Nephron (organoid): ENCODE data around the gene POLD3.

ENCODE experiments used
- H3K27ac Mint-ChIP-seq, 3 experiments: 2 replicates each; pipeline ENCODE4 v1.8.0; 2020; ENCODE audit warnings: mixed read lengths in 3 of 3, mild to moderate bottlenecking in 2 of 3, moderate library complexity in 1 of 3
- H3K27me3 Mint-ChIP-seq: 2 replicates; pipeline ENCODE4 v1.8.0; 2021; ENCODE audit warnings: low read depth, mild to moderate bottlenecking, moderate library complexity, mixed read lengths
- H3K36me3 Mint-ChIP-seq: 2 replicates; pipeline ENCODE4 v1.8.0; 2020; ENCODE audit warnings: low read depth, mixed read lengths
- H3K4me1 Mint-ChIP-seq: 2 replicates; pipeline ENCODE4 v1.8.0; 2020; ENCODE audit warnings: mixed read lengths
- H3K4me3 Mint-ChIP-seq, 3 experiments: 2 replicates each; pipeline ENCODE4 v1.8.0; 2020; ENCODE audit warnings: mild to moderate bottlenecking in 3 of 3, mixed read lengths in 3 of 3, moderate library complexity in 2 of 3
- H3K9me3 Mint-ChIP-seq: 2 replicates; pipeline ENCODE4 v1.8.0; 2020; ENCODE audit warnings: mixed read lengths
- TF ChIP-seq, protein P1 (sequence below), 3 experiments: fragments of 200-600 bp; sonication (generic); IDR thresholded peaks; one replicate each; pipeline ENCODE4 v1.5.0; 2021; ENCODE audit warnings: antibody characterized with exemption in 3 of 3; ENCODE audit not compliant: unreplicated experiment in 3 of 3

POLD3 gene

DNA sequence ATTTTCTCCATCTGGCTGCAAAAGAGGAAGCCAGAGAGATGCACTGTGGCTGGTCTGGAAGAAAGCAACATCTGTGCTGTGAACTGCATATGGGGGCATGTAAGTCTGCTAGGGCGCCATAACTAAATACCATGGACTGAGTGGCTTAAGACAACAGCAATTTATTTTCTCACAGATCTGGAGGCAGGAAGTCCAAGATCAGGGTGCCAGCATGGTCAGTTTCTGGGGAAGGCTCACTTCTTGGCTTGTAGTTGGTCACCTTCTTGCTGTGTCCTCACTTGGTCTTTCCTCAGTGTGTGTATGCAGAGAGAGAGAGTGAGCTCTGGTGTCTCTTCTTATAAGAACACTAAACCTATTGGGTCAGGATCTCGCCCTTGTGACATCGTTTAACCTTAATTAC, 34.9 kb upstream of the POLD3 start:
- no peaks in the 10 kb centered on the region for H3K4me1 Mint-ChIP-seq
- no peak overlapping the region for H3K27ac Mint-ChIP-seq
- peaks cover 3% of the 10 kb centered on the region for H3K27me3 Mint-ChIP-seq

DNA sequence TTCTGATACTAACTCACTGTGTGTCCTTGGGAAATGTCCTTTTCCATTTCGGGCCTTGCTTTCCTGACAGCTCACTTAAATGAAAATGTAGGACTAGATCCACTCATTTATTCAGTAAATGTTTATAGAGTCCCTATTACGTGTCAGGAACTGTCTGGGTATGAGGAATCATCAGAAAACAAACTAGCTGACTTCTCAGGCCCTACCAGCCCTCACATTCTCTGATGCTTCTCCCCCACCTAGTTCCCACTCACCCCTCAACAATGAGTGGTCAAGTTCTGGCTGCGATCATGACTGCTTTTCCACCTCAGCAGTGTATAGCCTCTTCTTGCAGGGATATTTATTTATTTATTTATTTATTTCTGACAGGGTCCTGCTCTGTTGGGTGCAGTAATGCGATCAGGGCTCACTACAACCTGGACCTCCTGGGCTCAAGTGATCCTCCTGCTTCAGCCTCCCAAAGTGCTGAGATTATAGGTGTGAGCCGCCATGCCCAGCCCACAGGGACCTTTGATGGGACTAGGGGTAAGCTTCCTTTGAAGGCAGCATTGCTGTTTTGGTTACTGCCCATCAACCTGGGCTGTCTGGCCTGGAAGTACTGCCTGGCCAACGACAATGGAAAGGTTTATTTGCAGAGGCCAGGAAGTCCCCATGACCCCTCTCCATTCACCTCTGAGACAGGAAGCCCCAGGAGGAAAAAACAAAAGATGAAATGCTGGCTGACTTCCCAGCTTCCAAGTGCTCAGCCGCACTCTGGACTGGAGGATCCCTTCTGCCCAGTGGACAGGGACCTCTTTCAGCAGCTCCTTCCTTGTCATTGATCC, 33.1 kb upstream of the POLD3 start:
- Mint-ChIP-seq H3K4me3 (no peak overlapping the region), H3K9me3 (peaks cover 7% of the 10 kb centered on the region), H3K4me1 (no peaks in the 10 kb centered on the region), H3K36me3 (no peaks in the 10 kb centered on the region), H3K27me3 (no peaks in the 10 kb centered on the region), H3K27ac (no peak overlapping the region)
- TF ChIP-seq, protein P1, sequence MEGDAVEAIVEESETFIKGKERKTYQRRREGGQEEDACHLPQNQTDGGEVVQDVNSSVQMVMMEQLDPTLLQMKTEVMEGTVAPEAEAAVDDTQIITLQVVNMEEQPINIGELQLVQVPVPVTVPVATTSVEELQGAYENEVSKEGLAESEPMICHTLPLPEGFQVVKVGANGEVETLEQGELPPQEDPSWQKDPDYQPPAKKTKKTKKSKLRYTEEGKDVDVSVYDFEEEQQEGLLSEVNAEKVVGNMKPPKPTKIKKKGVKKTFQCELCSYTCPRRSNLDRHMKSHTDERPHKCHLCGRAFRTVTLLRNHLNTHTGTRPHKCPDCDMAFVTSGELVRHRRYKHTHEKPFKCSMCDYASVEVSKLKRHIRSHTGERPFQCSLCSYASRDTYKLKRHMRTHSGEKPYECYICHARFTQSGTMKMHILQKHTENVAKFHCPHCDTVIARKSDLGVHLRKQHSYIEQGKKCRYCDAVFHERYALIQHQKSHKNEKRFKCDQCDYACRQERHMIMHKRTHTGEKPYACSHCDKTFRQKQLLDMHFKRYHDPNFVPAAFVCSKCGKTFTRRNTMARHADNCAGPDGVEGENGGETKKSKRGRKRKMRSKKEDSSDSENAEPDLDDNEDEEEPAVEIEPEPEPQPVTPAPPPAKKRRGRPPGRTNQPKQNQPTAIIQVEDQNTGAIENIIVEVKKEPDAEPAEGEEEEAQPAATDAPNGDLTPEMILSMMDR (IDR thresholded peaks at IDR 0.05; ENCODE audit: unreplicated experiment in 3 of 3), result no peak

More for the DNA sequence above, 34.9 kb upstream of the POLD3 start:
- TF ChIP-seq, protein P1 (IDR thresholded peaks at IDR 0.05; ENCODE audit: unreplicated experiment in 3 of 3), result no peak
- no peaks in the 10 kb centered on the region for H3K36me3 Mint-ChIP-seq
- H3K9me3 Mint-ChIP-seq, result peaks cover 7% of the 10 kb centered on the region
- no peak overlapping the region for H3K4me3 Mint-ChIP-seq

- Mint-ChIP-seq H3K36me3 (no peaks in the 10 kb centered on the region), H3K4me3 (no peak overlapping the region), H3K27ac (no peak overlapping the region), H3K9me3 (peaks cover 7% of the 10 kb centered on the region), H3K27me3 (no peaks in the 10 kb centered on the region), H3K4me1 (no peaks in the 10 kb centered on the region)
- TF ChIP-seq, protein P1 (IDR thresholded peaks at IDR 0.05; ENCODE audit: unreplicated experiment in 3 of 3), result no peak
These were observed 32.5 kb upstream of the POLD3 start for GRCh38 chr11:74559934-74560309.

GRCh38 chr11:74566146-74566960, 26.0 kb upstream of the POLD3 start:
- Mint-ChIP-seq H3K4me1 (peaks cover 3% of the 10 kb centered on the region), H3K4me3 (no peak overlapping the region), H3K27ac (peak overlapping the region; percentile 96), H3K9me3 (peaks cover 5% of the 10 kb centered on the region), H3K27me3 (no peaks in the 10 kb centered on the region), H3K36me3 (no peaks in the 10 kb centered on the region)
- TF ChIP-seq, protein P1 (IDR thresholded peaks at IDR 0.05; ENCODE audit: unreplicated experiment in 3 of 3), result no peak

DNA sequence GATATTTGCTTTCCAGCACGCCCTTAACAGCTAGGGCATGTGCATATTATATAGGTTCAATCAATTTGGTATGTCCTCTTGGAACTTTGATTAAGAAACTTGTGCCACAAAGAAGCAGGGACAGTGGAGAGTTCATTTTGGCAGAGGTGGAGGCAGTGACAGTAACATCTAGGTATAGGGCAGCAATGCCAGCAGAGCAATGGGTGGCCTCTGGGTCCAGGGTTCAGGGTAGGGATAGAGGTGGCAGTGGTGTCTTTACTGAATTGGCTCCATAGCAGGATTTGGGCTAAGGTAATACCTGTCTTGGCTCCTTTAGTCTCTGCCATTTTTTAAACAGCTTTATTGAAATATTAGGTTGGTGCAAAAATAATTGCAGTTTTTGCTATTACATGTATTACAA, 24.4 kb upstream of the POLD3 start:
- TF ChIP-seq, protein P1 (IDR thresholded peaks at IDR 0.05; ENCODE audit: unreplicated experiment in 3 of 3), result no peak
- H3K27me3 Mint-ChIP-seq, result peaks cover 3% of the 10 kb centered on the region
- H3K4me1 Mint-ChIP-seq, result peaks cover 3% of the 10 kb centered on the region
- H3K36me3 Mint-ChIP-seq, result no peaks in the 10 kb centered on the region
- no peaks in the 10 kb centered on the region for H3K9me3 Mint-ChIP-seq
- H3K4me3 Mint-ChIP-seq, result no peak overlapping the region
- peak overlapping the region; percentile 8 to 96 (median 96) for H3K27ac Mint-ChIP-seq
